Measurements from ENCODE around the gene LIPF. TPM values are rescaled to one million over a fixed set of nuclear protein-coding genes. Genes with fewer than 3 reads are reported as not detected.
"Not testable (repeated sequence)": the region's sequence is repeated elsewhere in the genome, so short reads cannot be mapped to it uniquely, and the experiment has no call there.

LIPF gene
- total and polyA plus RNA-seq, 4 donors, result 2.8 to 6.1 TPM; not detected in 2

GRCh38 chr10:88661577-88661976, 2.7 kb upstream of the LIPF start:
- intact Hi-C loops (cut with DNase I), result no loop called here
- H3K36me3 ChIP-seq (ENCODE audit: control insufficient read depth in 1 of 2, insufficient read depth in 2 of 2, low read length in 1 of 2), result no peaks in the 10 kb centered on the region
- peaks cover 1% of the 10 kb centered on the region for H3K9me3 ChIP-seq (ENCODE audit: control insufficient read depth, low read length)
- no peak overlapping the region for H3K4me3 ChIP-seq (ENCODE audit: low read length in 2 of 2)
- DNase-seq, result no peak
- no peaks in the 10 kb centered on the region for H3K4me1 ChIP-seq (ENCODE audit: control insufficient read depth in 1 of 2, insufficient read depth in 2 of 2, low read length in 2 of 2)
- no peaks in the 10 kb centered on the region for H3K27me3 ChIP-seq (ENCODE audit: control insufficient read depth in 1 of 2, insufficient read depth in 2 of 2, low read length in 1 of 2)
- no peak for ATAC-seq (ENCODE audit: low FRiP score)
- no peak overlapping the region for H3K27ac ChIP-seq (ENCODE audit: low read depth in 1 of 2, low read length in 2 of 2)

DNA sequence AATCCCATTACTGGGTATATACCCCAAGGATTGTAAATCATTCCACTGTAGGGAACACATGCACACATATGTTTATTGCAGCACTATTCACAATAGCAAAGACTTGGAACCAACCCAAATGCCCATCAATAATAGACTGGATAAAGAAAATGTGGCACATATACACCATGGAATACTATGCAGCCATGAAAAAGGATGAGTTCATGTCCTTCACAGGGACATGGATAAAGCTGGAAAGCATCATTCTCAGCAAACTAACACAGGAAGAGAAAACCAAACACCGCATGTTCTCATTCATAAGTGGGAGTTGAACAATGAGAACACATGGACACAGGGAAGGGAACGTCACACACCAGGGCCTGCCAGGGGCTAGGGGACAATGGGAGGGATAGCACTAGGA, 1.1 kb upstream of the LIPF start:
- ATAC-seq (ENCODE audit: low FRiP score); H3K4me1 ChIP-seq (ENCODE audit: control insufficient read depth in 1 of 2, insufficient read depth in 2 of 2, low read length in 2 of 2); H3K4me3 ChIP-seq (ENCODE audit: low read length in 2 of 2); H3K9me3 ChIP-seq (ENCODE audit: control insufficient read depth, low read length); H3K36me3 ChIP-seq (ENCODE audit: control insufficient read depth in 1 of 2, insufficient read depth in 2 of 2, low read length in 1 of 2); intact Hi-C loops (cut with DNase I); DNase-seq; H3K27me3 ChIP-seq (ENCODE audit: control insufficient read depth in 1 of 2, insufficient read depth in 2 of 2, low read length in 1 of 2); H3K27ac ChIP-seq (ENCODE audit: low read depth in 1 of 2, low read length in 2 of 2): not testable (repeated sequence)
- 94 to 95% methylated on average over 2 of the region's 2 CpGs for WGBS, 2 donors

DNA sequence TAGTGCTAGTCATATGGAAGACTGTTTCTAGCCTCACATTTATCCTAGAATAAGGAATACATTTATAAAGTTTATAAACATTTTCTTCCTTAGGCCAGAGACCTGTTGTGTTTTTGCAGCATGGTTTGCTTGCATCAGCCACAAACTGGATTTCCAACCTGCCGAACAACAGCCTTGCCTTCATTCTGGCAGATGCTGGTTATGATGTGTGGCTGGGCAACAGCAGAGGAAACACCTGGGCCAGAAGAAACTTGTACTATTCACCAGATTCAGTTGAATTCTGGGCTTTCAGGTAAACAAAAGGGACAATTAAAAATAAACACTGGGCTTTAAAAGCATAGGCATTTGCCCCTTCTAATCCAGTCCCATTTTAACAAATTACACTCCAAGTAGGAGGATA, 4.2 kb downstream of the LIPF start:
- intact Hi-C loops (cut with DNase I), result no loop called here

DNA sequence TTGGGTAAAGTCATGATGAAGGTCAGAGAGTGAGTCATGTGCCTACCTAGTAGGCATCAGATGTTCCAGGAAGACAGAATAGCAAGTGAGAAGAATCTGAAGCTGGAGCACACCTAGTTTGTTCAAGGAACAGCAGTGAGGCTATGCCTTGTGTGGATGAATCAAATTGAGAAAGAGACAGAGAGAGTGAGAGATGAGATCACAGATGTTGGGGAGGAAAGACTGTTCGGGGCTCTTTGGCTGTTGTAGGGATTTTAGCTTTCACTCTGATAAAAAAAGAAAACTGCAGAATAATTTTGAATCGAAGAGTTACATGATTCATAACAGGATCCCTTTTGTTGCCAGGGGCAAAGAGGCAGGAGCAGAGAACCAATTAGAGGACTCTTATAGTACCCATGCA, 6.3 kb downstream of the LIPF start:
- intact Hi-C loops (cut with DNase I), result no loop called here
- DNase-seq, result no peak
- WGBS, 2 donors, result 53 to 74% methylated on average over 2 of the region's 2 CpGs
- Histone ChIP-seq H3K27me3 (ENCODE audit: control insufficient read depth in 1 of 2, insufficient read depth in 2 of 2, low read length in 1 of 2) (no peaks in the 10 kb centered on the region), H3K4me3 (ENCODE audit: low read length in 2 of 2) (no peak overlapping the region), H3K9me3 (ENCODE audit: control insufficient read depth, low read length) (no peaks in the 10 kb centered on the region), H3K36me3 (ENCODE audit: control insufficient read depth in 1 of 2, insufficient read depth in 2 of 2, low read length in 1 of 2) (no peaks in the 10 kb centered on the region), H3K27ac (ENCODE audit: low read depth in 1 of 2, low read length in 2 of 2) (no peak overlapping the region), H3K4me1 (ENCODE audit: control insufficient read depth in 1 of 2, insufficient read depth in 2 of 2, low read length in 2 of 2) (no peaks in the 10 kb centered on the region)
- no peak for ATAC-seq (ENCODE audit: low FRiP score)

More for the DNA sequence above, 4.2 kb downstream of the LIPF start:
- ATAC-seq (ENCODE audit: low FRiP score), result no peak
- no peaks in the 10 kb centered on the region for H3K9me3 ChIP-seq (ENCODE audit: control insufficient read depth, low read length)
- no peak overlapping the region for H3K4me3 ChIP-seq (ENCODE audit: low read length in 2 of 2)
- no peaks in the 10 kb centered on the region for H3K27me3 ChIP-seq (ENCODE audit: control insufficient read depth in 1 of 2, insufficient read depth in 2 of 2, low read length in 1 of 2)
- no peaks in the 10 kb centered on the region for H3K4me1 ChIP-seq (ENCODE audit: control insufficient read depth in 1 of 2, insufficient read depth in 2 of 2, low read length in 2 of 2)
- WGBS, 2 donors, result 89% methylated on average over 1 of the region's 1 CpG
- DNase-seq, result no peak
- no peak overlapping the region for H3K27ac ChIP-seq (ENCODE audit: low read depth in 1 of 2, low read length in 2 of 2)
- no peaks in the 10 kb centered on the region for H3K36me3 ChIP-seq (ENCODE audit: control insufficient read depth in 1 of 2, insufficient read depth in 2 of 2, low read length in 1 of 2)

DNA sequence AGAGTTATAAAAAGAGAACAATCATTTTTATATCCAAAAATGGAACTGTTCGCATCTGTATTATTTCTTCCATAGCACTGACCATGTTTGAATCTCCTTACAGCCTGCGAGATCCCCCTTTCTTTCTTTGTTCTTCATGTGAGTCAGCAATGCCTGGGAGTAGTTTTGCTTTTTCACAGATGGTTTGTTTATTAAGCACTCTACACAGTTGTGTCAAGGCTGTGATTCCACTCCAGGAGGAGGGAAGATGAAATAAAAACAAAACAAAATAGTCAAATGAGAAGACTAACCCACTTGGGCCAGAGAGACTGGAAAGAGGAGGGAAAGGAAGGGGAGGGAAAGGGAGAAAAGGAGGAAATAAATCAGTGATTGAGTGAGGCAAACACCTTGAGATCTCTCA, 7.8 kb downstream of the LIPF start:
- H3K4me1 ChIP-seq (ENCODE audit: control insufficient read depth in 1 of 2, insufficient read depth in 2 of 2, low read length in 2 of 2), result no peaks in the 10 kb centered on the region
- DNase-seq (no peak), ATAC-seq (ENCODE audit: low FRiP score) (no peak)
- H3K4me3 ChIP-seq (ENCODE audit: low read length in 2 of 2), result no peak overlapping the region
- no peak overlapping the region for H3K27ac ChIP-seq (ENCODE audit: low read depth in 1 of 2, low read length in 2 of 2)
- no peaks in the 10 kb centered on the region for H3K36me3 ChIP-seq (ENCODE audit: control insufficient read depth in 1 of 2, insufficient read depth in 2 of 2, low read length in 1 of 2)
- H3K27me3 ChIP-seq (ENCODE audit: control insufficient read depth in 1 of 2, insufficient read depth in 2 of 2, low read length in 1 of 2), result no peaks in the 10 kb centered on the region
- H3K9me3 ChIP-seq (ENCODE audit: control insufficient read depth, low read length), result no peaks in the 10 kb centered on the region
- 59 to 81% methylated on average over 2 of the region's 2 CpGs for WGBS, 2 donors
- intact Hi-C loops (cut with DNase I), result no loop called here

DNA sequence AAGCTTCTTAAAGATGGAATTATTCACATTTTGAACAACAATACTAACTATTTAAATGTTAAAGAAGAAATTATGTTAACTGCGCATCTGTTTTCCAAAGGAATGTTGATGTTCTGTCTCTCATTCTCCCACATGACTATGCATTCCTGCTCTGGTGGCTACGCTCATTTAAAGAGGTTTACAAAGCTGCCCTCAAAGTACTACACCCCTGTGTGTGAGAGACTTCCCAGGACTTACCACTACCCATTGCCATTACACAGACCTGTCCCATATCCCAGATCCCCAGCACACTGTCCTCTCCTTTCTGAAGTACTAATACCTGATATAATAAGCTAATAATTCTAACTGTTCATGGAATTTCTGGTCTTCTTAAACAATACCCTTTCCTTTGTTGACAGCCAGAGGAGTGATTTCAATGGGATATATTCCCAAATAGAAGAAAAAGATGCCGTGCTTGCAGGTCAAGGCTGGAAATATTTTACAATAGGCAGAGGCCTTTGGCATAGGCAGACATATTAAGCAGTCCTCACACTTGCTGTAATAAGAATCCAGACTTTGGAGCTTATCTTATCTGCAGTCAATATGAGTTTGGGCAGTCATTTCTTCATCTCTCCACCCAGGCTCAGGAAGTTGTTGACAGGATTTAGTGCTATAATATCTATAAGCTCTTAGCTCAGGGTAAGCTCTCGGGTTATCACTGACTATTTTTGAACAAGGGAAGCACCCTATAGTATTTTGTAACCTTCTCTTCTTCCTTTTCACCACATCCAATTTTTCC, 12.2 kb downstream of the LIPF start:
- ATAC-seq (ENCODE audit: low FRiP score) (no peak), DNase-seq (no peak)
- H3K27ac ChIP-seq (ENCODE audit: low read depth in 1 of 2, low read length in 2 of 2), result no peak overlapping the region
- no peak overlapping the region for H3K4me3 ChIP-seq (ENCODE audit: low read length in 2 of 2)
- no peaks in the 10 kb centered on the region for H3K4me1 ChIP-seq (ENCODE audit: control insufficient read depth in 1 of 2, insufficient read depth in 2 of 2, low read length in 2 of 2)
- intact Hi-C loops (cut with DNase I), result no loop called here
- 41 to 63% methylated on average over 4 of the region's 4 CpGs for WGBS, 2 donors
- H3K9me3 ChIP-seq (ENCODE audit: control insufficient read depth, low read length), result no peaks in the 10 kb centered on the region
- no peaks in the 10 kb centered on the region for H3K36me3 ChIP-seq (ENCODE audit: control insufficient read depth in 1 of 2, insufficient read depth in 2 of 2, low read length in 1 of 2)
- no peaks in the 10 kb centered on the region for H3K27me3 ChIP-seq (ENCODE audit: control insufficient read depth in 1 of 2, insufficient read depth in 2 of 2, low read length in 1 of 2)

DNA sequence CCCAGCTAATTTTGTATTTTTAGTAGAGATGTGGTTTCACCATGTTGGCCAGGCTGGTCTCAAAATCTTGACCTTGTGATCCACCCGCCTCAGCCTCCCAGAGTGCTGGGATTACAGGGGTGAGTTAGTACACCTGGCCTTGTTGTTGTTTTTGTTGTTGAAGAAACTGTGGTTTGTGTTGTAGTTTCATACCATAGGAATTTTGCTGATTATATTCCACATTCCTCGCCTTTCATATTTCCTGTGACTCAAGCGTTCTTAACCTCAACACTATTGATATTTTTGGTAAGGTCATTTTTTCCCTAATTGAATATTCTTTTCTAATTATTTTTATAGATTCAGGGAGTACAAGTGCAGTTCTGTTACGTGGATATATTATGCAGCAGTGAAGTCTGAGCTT, 16.7 kb downstream of the LIPF start:
- WGBS, 2 donors, result 83 to 85% methylated on average over 4 of the region's 4 CpGs
- Histone ChIP-seq H3K27ac (ENCODE audit: low read depth in 1 of 2, low read length in 2 of 2) (no peak overlapping the region), H3K27me3 (ENCODE audit: control insufficient read depth in 1 of 2, insufficient read depth in 2 of 2, low read length in 1 of 2) (no peaks in the 10 kb centered on the region), H3K4me1 (ENCODE audit: control insufficient read depth in 1 of 2, insufficient read depth in 2 of 2, low read length in 2 of 2) (no peaks in the 10 kb centered on the region), H3K9me3 (ENCODE audit: control insufficient read depth, low read length) (no peaks in the 10 kb centered on the region), H3K36me3 (ENCODE audit: control insufficient read depth in 1 of 2, insufficient read depth in 2 of 2, low read length in 1 of 2) (no peaks in the 10 kb centered on the region), H3K4me3 (ENCODE audit: low read length in 2 of 2) (no peak overlapping the region)
- intact Hi-C loops (cut with DNase I), result no loop called here
- no peak for ATAC-seq (ENCODE audit: low FRiP score)
- DNase-seq, result no peak

DNA sequence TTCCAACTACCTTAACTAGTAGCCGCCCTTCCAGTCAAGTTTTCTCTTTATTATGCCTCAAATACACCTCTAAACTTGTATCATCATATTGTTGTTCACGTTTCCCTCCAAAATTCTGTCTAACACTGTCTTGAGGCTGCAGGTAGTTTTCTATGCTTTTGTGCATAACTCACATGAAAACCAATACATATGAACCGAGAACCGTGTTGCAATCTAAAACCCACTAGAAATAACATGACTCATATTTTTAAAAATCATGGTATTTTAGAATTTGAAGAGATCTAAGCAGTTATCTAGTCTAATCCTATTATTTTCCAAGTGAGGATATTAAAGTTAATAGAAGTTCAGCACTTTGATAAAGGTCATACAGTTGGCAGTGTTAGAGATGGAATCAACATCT, 18.2 kb downstream of the LIPF start:
- ATAC-seq (ENCODE audit: low FRiP score) (no peak), DNase-seq (no peak)
- H3K27me3 ChIP-seq (ENCODE audit: control insufficient read depth in 1 of 2, insufficient read depth in 2 of 2, low read length in 1 of 2), result no peaks in the 10 kb centered on the region
- H3K9me3 ChIP-seq (ENCODE audit: control insufficient read depth, low read length), result no peaks in the 10 kb centered on the region
- intact Hi-C loops (cut with DNase I), result no loop called here
- H3K36me3 ChIP-seq (ENCODE audit: control insufficient read depth in 1 of 2, insufficient read depth in 2 of 2, low read length in 1 of 2), result no peaks in the 10 kb centered on the region
- no peak overlapping the region for H3K4me3 ChIP-seq (ENCODE audit: low read length in 2 of 2)
- no peak overlapping the region for H3K27ac ChIP-seq (ENCODE audit: low read depth in 1 of 2, low read length in 2 of 2)
- WGBS, 2 donors, result 73% methylated on average over 4 of the region's 4 CpGs
- no peaks in the 10 kb centered on the region for H3K4me1 ChIP-seq (ENCODE audit: control insufficient read depth in 1 of 2, insufficient read depth in 2 of 2, low read length in 2 of 2)

DNA sequence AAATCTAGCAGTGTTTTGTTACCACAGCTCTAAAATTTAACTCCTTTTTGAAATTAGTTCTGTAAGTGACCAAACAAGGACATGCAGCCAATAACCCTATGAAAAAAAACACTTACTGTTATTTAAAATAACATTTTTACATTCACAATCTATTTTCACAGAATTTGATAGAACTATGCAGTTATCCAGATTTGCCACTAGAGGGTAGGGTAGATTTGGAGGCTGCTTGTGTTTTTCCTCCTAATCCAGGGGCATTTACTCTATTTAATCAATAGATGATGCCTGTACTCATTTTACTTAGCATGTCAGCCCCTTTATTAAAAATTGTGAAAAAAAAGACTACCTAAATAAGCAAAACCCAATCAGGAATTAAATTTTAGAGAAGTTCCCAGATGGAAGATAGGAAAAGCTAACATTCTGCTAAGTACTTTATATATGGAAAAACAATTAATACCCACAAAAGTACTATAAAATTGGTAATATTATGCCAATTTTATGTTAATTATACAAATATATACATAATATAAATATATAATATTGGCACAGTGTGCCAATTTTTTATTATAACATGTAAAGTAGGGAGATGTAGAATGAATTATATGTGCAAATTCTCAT, 23.7 kb downstream of the LIPF start:
- no peaks in the 10 kb centered on the region for H3K36me3 ChIP-seq (ENCODE audit: control insufficient read depth in 1 of 2, insufficient read depth in 2 of 2, low read length in 1 of 2)
- no peak for ATAC-seq (ENCODE audit: low FRiP score)
- H3K27ac ChIP-seq (ENCODE audit: low read depth in 1 of 2, low read length in 2 of 2), result no peak overlapping the region
- H3K4me3 ChIP-seq (ENCODE audit: low read length in 2 of 2), result no peak overlapping the region
- H3K27me3 ChIP-seq (ENCODE audit: control insufficient read depth in 1 of 2, insufficient read depth in 2 of 2, low read length in 1 of 2), result no peaks in the 10 kb centered on the region
- DNase-seq, result no peak
- intact Hi-C loops (cut with DNase I), result no loop called here
- H3K4me1 ChIP-seq (ENCODE audit: control insufficient read depth in 1 of 2, insufficient read depth in 2 of 2, low read length in 2 of 2), result no peaks in the 10 kb centered on the region
- H3K9me3 ChIP-seq (ENCODE audit: control insufficient read depth, low read length), result no peaks in the 10 kb centered on the region

Data from aorta (tissue), 5 donors.